Epidermal melanocyte (primary cell): ENCODE results near the gene SLC19A1.

Source experiments
- DNase-seq: peaks from one replicate; pipeline ENCODE4 v3.0.0; 2011; ENCODE audit warnings: low spot score; ENCODE audit not compliant: insufficient read length

SLC19A1 gene

GRCh38 chr21:45542242-45542666, at the start of gene SLC19A1:
Gene SLC19A1, minus strand, starts transcription at chr21:45542440. Its CDS starts 4,481 bp downstream, at chr21:45537959.
- DNase-seq, result peak; percentile 99

DNA sequence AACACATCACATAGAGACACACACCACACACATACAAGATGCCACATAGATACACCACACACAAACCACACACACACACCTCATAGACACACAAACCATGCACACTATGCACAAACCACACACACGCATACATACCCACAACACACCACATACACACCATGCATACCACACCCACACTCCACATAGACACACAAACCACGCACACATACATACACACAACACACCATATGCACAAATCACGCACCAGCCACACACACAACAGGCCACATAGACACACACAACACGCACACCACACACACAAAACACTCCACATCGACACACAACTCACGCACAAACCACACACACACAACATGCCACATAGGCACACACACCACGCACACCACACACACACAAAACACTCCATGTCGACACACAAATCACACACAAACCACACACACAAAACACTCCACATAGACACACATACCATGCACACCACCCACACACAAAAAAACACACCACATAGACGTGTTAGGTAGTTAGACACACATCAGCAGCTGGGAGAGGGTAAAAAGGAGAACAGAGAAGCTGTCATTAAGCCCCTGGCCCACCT, 49.5 kb upstream of the SLC19A1 start:
- DNase-seq, result no peak

DNA sequence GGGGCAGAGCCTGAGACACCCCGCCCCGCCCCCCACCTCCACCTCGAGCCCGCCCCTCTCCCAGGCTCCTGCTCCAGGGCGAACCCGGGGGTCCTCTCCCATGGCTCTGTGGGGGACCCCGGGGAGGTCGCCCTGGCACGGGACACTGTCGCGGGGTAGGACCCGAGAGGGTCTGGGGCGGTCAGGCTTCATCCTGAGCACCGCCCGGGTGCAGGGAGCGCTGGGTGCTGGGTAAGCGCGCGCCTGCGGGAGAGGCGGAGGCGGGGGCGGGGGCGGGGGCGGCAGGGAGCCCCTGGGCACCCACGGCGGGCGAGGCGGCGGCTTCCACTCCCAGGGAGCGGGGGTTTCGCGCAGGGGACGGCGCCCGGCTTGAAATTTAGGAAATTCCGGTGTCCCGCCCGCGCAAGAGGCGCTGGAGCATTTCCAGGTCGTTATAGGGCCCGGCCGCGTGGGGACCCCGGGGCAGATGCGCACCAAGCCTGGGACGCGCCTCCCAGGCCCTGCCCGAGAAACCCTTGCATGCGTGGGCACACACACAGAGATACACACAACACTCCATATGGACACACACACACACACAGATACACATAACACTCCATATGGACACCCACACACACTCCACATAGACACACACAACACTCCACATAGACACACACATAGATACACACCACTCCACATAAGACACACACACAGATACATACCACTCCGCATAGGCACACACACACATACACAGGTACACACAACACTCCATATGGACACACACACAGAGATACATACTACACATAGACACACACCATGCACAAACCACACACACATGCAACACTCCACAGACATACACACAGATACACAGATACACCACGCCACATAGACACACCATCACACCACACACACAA, 48.7 kb upstream of the SLC19A1 start:
- no peak for DNase-seq

- no peak for DNase-seq
These were observed 48.0 kb upstream of the SLC19A1 start for GRCh38 chr21:45590246-45590725.

DNA sequence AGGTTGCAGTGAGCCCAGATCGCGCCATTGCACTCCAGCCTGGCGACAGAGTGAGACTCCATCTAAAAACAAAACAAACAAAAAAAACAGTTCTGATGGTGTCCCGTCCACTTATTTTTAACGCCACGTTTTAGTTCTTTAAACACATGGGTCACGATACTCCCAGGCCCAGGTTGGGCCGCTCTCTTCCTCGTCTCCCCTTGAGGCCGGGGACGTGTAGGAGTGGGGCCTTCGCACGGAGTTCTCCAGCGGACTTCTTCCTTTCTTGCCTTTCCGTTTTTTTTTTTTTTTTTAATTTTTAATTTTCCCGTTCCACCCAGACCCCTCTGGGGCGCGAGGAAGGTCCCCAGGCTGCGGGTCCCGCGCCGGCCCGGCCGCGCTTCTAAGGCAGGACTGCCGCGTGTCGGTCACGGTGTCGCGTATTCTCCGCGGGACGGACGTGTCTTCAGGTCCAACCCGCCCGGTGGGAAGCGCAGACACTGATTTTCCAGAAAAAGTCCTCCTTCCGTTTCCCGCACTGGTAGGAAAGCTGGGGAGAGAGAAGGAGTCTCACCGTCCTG, 47.5 kb upstream of the SLC19A1 start:
- DNase-seq, result no peak

GRCh38 chr21:45588871-45589491, 46.7 kb upstream of the SLC19A1 start:
- no peak for DNase-seq

DNA sequence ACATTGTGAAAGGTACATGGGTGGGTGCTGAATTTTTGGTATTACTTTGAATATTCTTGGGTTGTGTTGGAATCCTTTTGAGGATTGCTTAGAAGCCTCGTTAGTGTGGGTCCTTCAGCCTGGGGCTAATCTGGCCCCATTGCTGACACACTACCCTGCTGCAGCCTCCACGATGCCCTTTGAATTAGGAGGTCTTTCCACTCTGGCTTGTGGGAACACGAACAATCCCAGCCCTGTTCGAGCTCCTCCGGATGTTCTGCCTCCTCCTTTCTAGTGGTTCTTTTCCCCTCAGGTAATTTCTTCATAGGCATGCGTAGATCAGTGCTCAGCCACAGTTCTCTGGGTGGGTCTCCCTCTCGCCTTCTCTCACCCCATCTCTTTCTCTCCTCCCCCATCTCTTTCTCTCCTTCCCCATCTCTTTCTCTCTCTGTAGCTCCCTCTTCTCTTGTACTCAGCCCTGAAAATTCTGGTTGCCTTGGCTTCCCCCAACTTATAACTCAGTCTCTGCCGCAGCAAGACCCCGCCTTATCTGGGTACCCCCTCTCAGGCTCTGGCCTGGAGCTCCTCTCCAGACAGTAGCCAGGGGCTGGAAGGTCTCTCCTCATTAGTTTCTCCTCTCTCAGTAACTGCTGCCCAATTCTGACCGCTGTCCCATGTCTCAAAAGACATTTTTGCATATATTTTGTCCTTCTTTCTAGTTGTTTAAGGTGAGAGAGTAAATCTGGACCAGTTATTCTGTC, 46.0 kb upstream of the SLC19A1 start:
- DNase-seq, result peak; percentile 32

- no peak for DNase-seq
These were observed 44.1 kb upstream of the SLC19A1 start for GRCh38 chr21:45586289-45586858.

GRCh38 chr21:45584786-45585185, 42.5 kb upstream of the SLC19A1 start:
- DNase-seq, result no peak

DNA sequence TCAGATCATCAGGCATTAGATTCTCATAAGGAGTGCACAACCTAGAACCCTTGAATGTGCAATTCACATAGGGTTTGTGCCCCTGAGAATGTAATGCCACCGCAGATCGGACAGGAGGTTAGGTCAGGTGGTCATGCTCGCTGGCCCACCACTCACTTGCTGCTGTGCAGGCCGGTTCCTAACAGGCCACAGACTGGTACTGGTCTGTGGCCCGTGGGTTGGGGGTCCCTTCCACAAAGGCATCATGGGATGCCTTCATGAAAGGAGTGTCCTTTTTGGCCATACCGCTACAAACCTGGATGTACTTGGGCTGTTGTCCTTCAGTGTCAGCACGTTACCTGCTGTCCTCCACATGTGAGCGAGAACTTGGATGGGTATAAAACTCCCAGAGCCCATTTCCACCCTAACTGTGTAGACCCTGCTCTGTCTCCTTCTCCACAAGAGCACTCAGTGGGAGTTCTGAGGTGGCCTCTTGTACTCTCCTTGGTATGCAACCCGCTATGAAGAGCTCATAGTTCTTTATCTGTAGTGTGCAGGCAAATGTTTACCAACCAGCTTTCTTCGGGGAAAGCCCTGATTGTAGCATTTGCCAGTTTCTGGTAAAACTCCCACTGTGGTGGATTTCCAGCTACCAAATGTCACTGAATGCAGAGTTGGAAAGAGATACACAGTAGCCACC, 41.7 kb upstream of the SLC19A1 start:
- no peak for DNase-seq

- no peak for DNase-seq
These were observed 39.9 kb upstream of the SLC19A1 start for GRCh38 chr21:45582128-45582527.

DNA sequence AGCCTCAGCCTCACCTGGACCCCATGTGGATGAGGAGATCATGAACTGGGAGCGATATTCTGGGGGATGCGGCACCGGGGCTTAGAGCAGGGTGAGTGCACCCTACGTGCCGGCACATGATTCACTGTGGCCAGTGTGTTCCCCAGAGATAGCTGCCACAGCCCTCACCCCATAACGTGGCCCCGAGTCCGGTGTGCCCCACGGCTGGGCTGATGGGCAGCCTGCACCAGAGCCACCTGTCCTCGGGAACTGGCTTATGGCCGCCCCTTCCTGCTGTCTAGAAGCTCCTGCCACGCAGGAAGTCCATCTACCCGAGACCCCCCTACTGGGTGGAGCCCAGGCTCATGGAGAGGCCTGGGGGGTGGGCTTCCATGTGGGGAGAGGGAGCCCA, 39.1 kb upstream of the SLC19A1 start:
- no peak for DNase-seq

- DNase-seq, result no peak
These were observed 38.5 kb upstream of the SLC19A1 start for GRCh38 chr21:45580576-45581321.

DNA sequence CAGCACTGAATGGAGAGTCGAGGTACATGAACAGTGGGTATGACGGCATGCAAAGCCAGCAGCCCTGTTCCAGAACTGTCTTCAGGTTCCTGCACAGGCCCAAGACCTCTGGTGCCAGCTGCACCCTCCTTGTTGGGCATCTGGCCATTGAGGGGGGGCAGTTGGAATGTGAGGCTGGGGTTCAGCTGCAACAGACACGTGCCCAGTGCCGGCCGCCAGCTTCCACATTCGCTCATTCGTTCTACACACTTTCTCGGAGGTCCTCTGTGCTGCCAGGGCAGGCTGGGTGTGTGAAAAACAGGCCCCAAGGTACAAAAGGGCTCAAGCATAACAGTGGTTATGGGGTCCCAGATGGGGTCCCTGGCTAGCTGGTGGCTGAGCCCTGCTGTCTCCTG, 37.9 kb upstream of the SLC19A1 start:
- no peak for DNase-seq

GRCh38 chr21:45579383-45580180, 37.3 kb upstream of the SLC19A1 start:
- no peak for DNase-seq

- DNase-seq, result no peak
These were observed 36.7 kb upstream of the SLC19A1 start for GRCh38 chr21:45578811-45579381.

DNA sequence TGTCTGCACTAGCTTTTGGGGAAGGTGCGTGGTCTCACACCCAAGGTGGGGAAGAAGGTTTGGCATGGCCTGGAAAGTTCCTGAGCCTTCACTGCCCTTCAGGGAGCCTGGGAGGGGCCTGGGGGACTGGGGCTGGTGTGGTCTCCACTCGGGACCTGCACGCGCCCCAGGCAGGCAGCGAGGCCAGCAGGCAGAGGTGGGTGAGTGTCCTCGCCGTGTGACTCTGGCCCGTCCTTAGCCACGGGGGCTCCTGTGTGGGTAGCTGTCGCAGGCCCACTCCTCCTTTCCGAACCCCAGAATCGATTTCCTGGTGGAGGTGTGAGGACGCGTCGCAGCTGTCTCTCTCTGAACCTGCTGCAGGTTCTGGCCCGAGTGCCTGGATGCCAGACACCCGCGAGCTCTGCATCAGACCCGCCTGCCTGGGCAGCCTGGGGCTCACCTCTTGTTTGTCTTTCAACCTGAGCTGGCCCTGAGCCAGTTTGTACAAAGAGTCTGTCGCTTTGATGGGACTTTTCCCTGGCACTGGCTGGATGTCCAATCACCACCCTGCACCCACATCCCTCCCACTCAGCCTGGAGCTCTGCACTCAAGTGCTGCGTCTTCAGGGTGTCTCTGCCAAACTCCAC, 36.0 kb upstream of the SLC19A1 start:
- no peak for DNase-seq

- DNase-seq, result no peak
These were observed 35.5 kb upstream of the SLC19A1 start for GRCh38 chr21:45577801-45578175.
